ENCODE results near the gene CACNA1B.

DNA sequence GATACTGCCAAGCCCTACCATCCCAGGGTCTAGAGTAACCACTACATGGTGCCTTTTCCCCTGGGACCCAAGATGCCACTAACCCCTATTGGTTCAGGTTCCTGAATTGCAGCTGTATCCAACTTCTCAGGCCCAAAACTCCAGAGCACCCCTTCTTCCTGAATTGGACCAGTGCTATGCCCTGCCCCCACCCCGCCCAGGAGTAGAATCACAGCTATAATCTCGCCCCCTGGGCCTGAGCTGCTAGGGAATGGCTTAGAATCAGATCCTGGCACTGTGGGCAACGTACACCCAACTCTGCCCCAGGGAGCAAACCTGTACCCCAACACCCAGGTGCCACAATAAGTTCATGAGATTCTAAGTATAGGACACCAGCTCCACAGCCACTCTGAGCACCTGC, 206.3 kb downstream of the CACNA1B start:
- TF ChIP-seq, protein P1, sequence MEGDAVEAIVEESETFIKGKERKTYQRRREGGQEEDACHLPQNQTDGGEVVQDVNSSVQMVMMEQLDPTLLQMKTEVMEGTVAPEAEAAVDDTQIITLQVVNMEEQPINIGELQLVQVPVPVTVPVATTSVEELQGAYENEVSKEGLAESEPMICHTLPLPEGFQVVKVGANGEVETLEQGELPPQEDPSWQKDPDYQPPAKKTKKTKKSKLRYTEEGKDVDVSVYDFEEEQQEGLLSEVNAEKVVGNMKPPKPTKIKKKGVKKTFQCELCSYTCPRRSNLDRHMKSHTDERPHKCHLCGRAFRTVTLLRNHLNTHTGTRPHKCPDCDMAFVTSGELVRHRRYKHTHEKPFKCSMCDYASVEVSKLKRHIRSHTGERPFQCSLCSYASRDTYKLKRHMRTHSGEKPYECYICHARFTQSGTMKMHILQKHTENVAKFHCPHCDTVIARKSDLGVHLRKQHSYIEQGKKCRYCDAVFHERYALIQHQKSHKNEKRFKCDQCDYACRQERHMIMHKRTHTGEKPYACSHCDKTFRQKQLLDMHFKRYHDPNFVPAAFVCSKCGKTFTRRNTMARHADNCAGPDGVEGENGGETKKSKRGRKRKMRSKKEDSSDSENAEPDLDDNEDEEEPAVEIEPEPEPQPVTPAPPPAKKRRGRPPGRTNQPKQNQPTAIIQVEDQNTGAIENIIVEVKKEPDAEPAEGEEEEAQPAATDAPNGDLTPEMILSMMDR (IDR thresholded peaks at IDR 0.05) = no peak
- TF ChIP-seq EP300 (IDR thresholded peaks at IDR 0.05) = no peak
- no peak for TF ChIP-seq POLR2A (IDR thresholded peaks at IDR 0.05)

All from suprapubic skin (tissue), 3 donors.